OCI-LY3 (cell line): ENCODE data around the gene DUSP1.

ENCODE experiments used
- H2AFZ ChIP-seq: fragments of 200-600, 300-600 bp; shearing (Covaris generic); 2 replicates; pipeline ENCODE4 v1.6.0; 2014; ENCODE audit warnings: antibody characterized with exemption, low read depth, low read length
- H3K27ac ChIP-seq: fragments of 200-600, 300-600 bp; sonication (generic); 2 replicates; pipeline ENCODE4 v1.5.1; 2014; ENCODE audit warnings: mild to moderate bottlenecking, low read length, moderate library complexity, mixed read lengths
- H3K27me3 ChIP-seq: fragments of 200-600, 300-600 bp; sonication (generic); 2 replicates; pipeline ENCODE4 v1.6.1; 2014; ENCODE audit warnings: low read depth, low read length, mixed read lengths
- H3K36me3 ChIP-seq: fragments of 200-600, 300-600 bp; sonication (generic); replicated peaks from 2 replicates; pipeline ENCODE3; 2014; ENCODE audit warnings: low read depth, low read length, mixed read lengths
- H3K4me1 ChIP-seq: fragments of 300-600, 200-600 bp; sonication (generic); 2 replicates; pipeline ENCODE4 v1.6.1; 2014; ENCODE audit warnings: low read length, mixed read lengths
- H3K4me2 ChIP-seq: fragments of 200-600, 300-600 bp; sonication (generic); 2 replicates; pipeline ENCODE4 v1.6.1; 2014; ENCODE audit warnings: low read length, mixed read lengths
- H3K4me3 ChIP-seq: fragments of 300-600, 200-600 bp; sonication (generic); 2 replicates; pipeline ENCODE4 v1.5.1; 2014; ENCODE audit warnings: antibody characterized with exemption, mild to moderate bottlenecking, low read length, moderate library complexity
- H3K79me2 ChIP-seq: fragments of 300-600, 200-600 bp; shearing (Covaris generic); 2 replicates; pipeline ENCODE4 v1.6.1; 2014; ENCODE audit warnings: mild to moderate bottlenecking, low read length, mixed read lengths
- H3K9ac ChIP-seq: fragments of 300-600, 200-600 bp; shearing (Covaris generic); 2 replicates; pipeline ENCODE4 v1.6.0; 2014; ENCODE audit warnings: mild to moderate bottlenecking, low read length, moderate library complexity
- H3K9me3 ChIP-seq: fragments of 200-600, 300-600 bp; shearing (Covaris generic); 2 replicates; pipeline ENCODE4 v1.6.1; 2014; ENCODE audit warnings: low read length, mixed read lengths; ENCODE audit not compliant: insufficient read depth
- H4K20me1 ChIP-seq: fragments of 200-600, 300-600 bp; sonication (generic); 2 replicates; pipeline ENCODE4 v1.6.1; 2016; ENCODE audit warnings: low read length, mixed read lengths; ENCODE audit not compliant: insufficient read depth
- CTCF ChIP-seq: fragments of 200-600, 300-600 bp; sonication (generic); IDR thresholded peaks from 2 replicates; pipeline ENCODE4 v1.5.1; 2014; ENCODE audit warnings: antibody characterized with exemption, low read length, low read depth
- EZH2phosphoT487 ChIP-seq: fragments of 200-600 bp; shearing (Covaris generic); IDR thresholded peaks from 2 replicates; pipeline ENCODE4 v1.6.1; 2018; ENCODE audit warnings: antibody characterized with exemption, mixed run types, low read depth

Gene DUSP1

GRCh38 chr5:172718527-172719114, 52.4 kb downstream of the DUSP1 start:
- H2AFZ ChIP-seq = no peak overlapping the region
- H3K27me3 ChIP-seq = peaks cover 24% of the 10 kb centered on the region
- H3K36me3 ChIP-seq = no peaks in the 10 kb centered on the region
- no peak for TF ChIP-seq EZH2phosphoT487
- TF ChIP-seq CTCF = no peak
- H3K4me3 ChIP-seq = no peak overlapping the region
- H4K20me1 ChIP-seq = no peaks in the 10 kb centered on the region
- no peaks in the 10 kb centered on the region for H3K9me3 ChIP-seq
- no peak overlapping the region for H3K4me2 ChIP-seq
- H3K9ac ChIP-seq = no peak overlapping the region
- H3K4me1 ChIP-seq = peaks cover 8% of the 10 kb centered on the region; the same call in 1 of the 2 replicates
- no peaks in the 10 kb centered on the region for H3K79me2 ChIP-seq
- no peak overlapping the region for H3K27ac ChIP-seq
